RPMI7951 (cell line): ENCODE data around the gene MCTP2. TPM values are rescaled to one million over a fixed set of nuclear protein-coding genes. Genes with fewer than 3 reads are reported as not detected.

ENCODE experiments used
- DNase-seq: peaks from one replicate; pipeline ENCODE4 v3.0.0-alpha.2; 2012; ENCODE audit warnings: low read depth
- total RNA-seq: library from RNA; depleted of rRNA; stranded (reverse); fragments of >200 nt; shearing (Covaris generic); gene quantifications from 2 replicates; pipeline ENCODE4 v1.2.3, GENCODE V29; 2014

MCTP2 gene
- total RNA-seq, 1 experiment from 2014 or later: 39.5 TPM

GRCh38 chr15:94296717-94297116, 65.4 kb downstream of the MCTP2 start:
- DNase-seq: no peak

GRCh38 chr15:94297558-94297957, 66.2 kb downstream of the MCTP2 start:
- DNase-seq: peak; percentile 59

GRCh38 chr15:94298364-94298763, 67.0 kb downstream of the MCTP2 start:
- DNase-seq: peak; percentile 80

- DNase-seq: no peak
Measured at GRCh38 chr15:94300612-94301011, 69.3 kb downstream of the MCTP2 start.

- DNase-seq: peak; percentile 79
Measured at GRCh38 chr15:94305133-94305532, 73.8 kb downstream of the MCTP2 start.

- peak; percentile 75 for DNase-seq
Measured at GRCh38 chr15:94306700-94307650, 75.6 kb downstream of the MCTP2 start.

GRCh38 chr15:94312946-94313345, 81.6 kb downstream of the MCTP2 start:
- DNase-seq: peak; percentile 93

- DNase-seq: no peak
Measured at GRCh38 chr15:94314639-94315038, 83.3 kb downstream of the MCTP2 start.

- no peak for DNase-seq
Measured at GRCh38 chr15:94317211-94317610, 85.8 kb downstream of the MCTP2 start.

- DNase-seq: peak; percentile 44
Measured at GRCh38 chr15:94322141-94322540, 90.8 kb downstream of the MCTP2 start.

GRCh38 chr15:94323076-94323475, 91.7 kb downstream of the MCTP2 start:
- DNase-seq: no peak

GRCh38 chr15:94324117-94324826, 92.9 kb downstream of the MCTP2 start:
- DNase-seq: peak; percentile 73

GRCh38 chr15:94324835-94325767, 93.7 kb downstream of the MCTP2 start:
- DNase-seq: no peak

GRCh38 chr15:94327356-94327936, 96.1 kb downstream of the MCTP2 start:
- peak; percentile 49 for DNase-seq

GRCh38 chr15:94331731-94332130, 100.4 kb downstream of the MCTP2 start:
- peak; percentile 77 for DNase-seq

- no peak for DNase-seq
Measured at GRCh38 chr15:94335616-94336015, 104.3 kb downstream of the MCTP2 start.

- no peak for DNase-seq
Measured at GRCh38 chr15:94336817-94337467, 105.6 kb downstream of the MCTP2 start.

- DNase-seq: no peak
Measured at GRCh38 chr15:94338243-94338846, 107.0 kb downstream of the MCTP2 start.

GRCh38 chr15:94346282-94346681, 114.9 kb downstream of the MCTP2 start:
- peak; percentile 51 for DNase-seq

GRCh38 chr15:94348084-94348483, 116.7 kb downstream of the MCTP2 start:
- DNase-seq: no peak
